Omental fat pad (tissue), 4 donors: ENCODE data around the gene SPTBN1. TPM values are rescaled to one million over a fixed set of nuclear protein-coding genes. Genes with fewer than 3 reads are reported as not detected.
"Not testable (repeated sequence)": the region's sequence is repeated elsewhere in the genome, so short reads cannot be mapped to it uniquely, and the experiment has no call there.

Experiments used
- ATAC-seq: fragments of 150-250 bp; one replicate; pipeline ENCODE4 v1.9.1; 2016; ENCODE audit warnings: mild to moderate bottlenecking, moderate library complexity; ENCODE audit not compliant: low FRiP score
- DNase-seq: peaks from one replicate; pipeline ENCODE4 v3.0.0-alpha.2; 2019; ENCODE audit warnings: low spot score
- CTCF ChIP-seq, 3 donors: fragments of 450-650 bp; IDR thresholded peaks; one replicate each; pipeline ENCODE4 v1.5.1; 2016 to 2017; ENCODE audit warnings: antibody characterized with exemption in 3 of 3, mild to moderate bottlenecking in 3 of 3, moderate library complexity in 2 of 3
- total RNA-seq, 4 donors: library from RNA; depleted of rRNA; stranded (reverse); fragments of >200 nt; gene quantifications; one replicate each; pipeline ENCODE4 v1.1.0, GENCODE V29; 2016

Gene SPTBN1
- total RNA-seq, 4 donors from 2014 or later: 681 to 1,046 (median 964) TPM

DNA sequence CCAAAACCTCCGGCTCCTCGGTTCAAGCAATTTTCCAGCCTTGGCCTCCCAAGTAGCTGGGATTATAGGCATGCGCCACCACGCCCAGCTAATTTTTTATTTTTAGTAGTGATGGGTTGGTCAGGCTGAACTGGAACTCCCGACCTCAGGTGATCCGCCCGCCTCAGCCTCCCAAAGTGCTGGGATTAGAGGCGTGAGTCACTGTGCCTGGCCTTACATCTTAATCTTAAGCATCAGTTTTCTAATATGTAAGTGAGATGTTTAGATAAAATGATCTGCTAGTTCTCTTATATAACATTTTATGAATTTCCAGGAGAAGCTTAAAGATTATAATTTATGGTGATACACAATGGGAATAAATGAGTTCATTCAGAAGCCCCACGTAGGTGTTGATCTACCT lies 69.2 kb downstream of the SPTBN1 start:
- no peak for ATAC-seq
- TF ChIP-seq CTCF (IDR thresholded peaks at IDR 0.05): no peak
- DNase-seq: no peak

- DNase-seq (no peak), ATAC-seq (no peak)
- TF ChIP-seq CTCF (IDR thresholded peaks at IDR 0.05): no peak
Observed at GRCh38 chr2:54526226-54526879, 70.2 kb downstream of the SPTBN1 start.

GRCh38 chr2:54528311-54528955 lies 72.3 kb downstream of the SPTBN1 start:
- ATAC-seq: no peak
- TF ChIP-seq CTCF (IDR thresholded peaks at IDR 0.05): no peak
- no peak for DNase-seq

DNA sequence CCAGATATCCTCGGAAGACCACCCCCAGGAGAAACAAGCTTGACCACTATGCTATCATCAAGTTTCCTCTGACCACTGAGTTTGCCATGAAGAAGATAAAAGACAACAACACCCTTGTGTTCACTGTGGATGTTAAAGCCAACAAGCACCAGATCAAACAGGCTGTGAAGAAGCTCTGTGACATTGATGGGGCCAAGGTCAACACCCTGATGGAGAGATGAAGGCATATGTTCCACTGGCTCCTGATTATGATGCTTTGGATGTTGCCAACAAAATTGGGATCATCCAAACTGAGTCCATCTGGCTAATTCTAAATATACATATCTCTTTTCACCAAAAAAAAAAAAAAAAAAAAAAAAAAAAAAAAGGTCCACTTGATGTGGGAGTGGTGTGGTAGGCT lies 73.4 kb downstream of the SPTBN1 start:
- DNase-seq, ATAC-seq: not testable (repeated sequence)

- DNase-seq: no peak
- ATAC-seq: no peak
- TF ChIP-seq CTCF (IDR thresholded peaks at IDR 0.05): no peak
Observed at GRCh38 chr2:54529935-54530334, 73.8 kb downstream of the SPTBN1 start.

GRCh38 chr2:54531558-54531957 lies 75.4 kb downstream of the SPTBN1 start:
- DNase-seq: no peak
- no peak for ATAC-seq
- TF ChIP-seq CTCF (IDR thresholded peaks at IDR 0.05): no peak

- TF ChIP-seq CTCF (IDR thresholded peaks at IDR 0.05): no peak
- DNase-seq (no peak), ATAC-seq (no peak)
Observed at GRCh38 chr2:54534221-54534620, 78.1 kb downstream of the SPTBN1 start.
